Common myeloid progenitor, CD34-positive (primary cell): ENCODE measurements around the gene ZDHHC14.
A peak's percentile ranks its signal among the peaks of the same experiment; 100 is the strongest.

ENCODE experiments used
- CTCF ChIA-PET: fragments of 350-600 bp; sonication (Branson Sonifier 250); formaldehyde crosslinking; loops from one replicate; lab custom pipeline; 2021; ENCODE audit warnings: antibody characterized with exemption; lab: Charles Lee
- POLR2A ChIA-PET: fragments of 350-600 bp; sonication (Branson Sonifier 250); formaldehyde crosslinking; loops from one replicate; lab custom pipeline; 2021; ENCODE audit warnings: antibody characterized with exemption; lab: Charles Lee
- DNase-seq, 3 donors: peaks; one replicate each; pipeline versions ENCODE4 v3.0.0 to v3.0.0-alpha.2; 2013
- H3K27ac ChIP-seq, 2 experiments: 1 replicate in 1 of 2; 2 replicates in 1 of 2; pipeline ENCODE4 v1.7.0; 2013; ENCODE audit warnings: inconsistent platforms in 2 of 2, low read length in 2 of 2, mild to moderate bottlenecking in 2 of 2, low read depth in 1 of 2, moderate library complexity in 1 of 2; ENCODE audit not compliant: severe bottlenecking in 2 of 2, insufficient read depth in 1 of 2, poor library complexity in 1 of 2
- H3K27me3 ChIP-seq, 5 experiments: replicated peaks in 2 of 5; 1 replicate in 3 of 5; 2 replicates in 2 of 5; pipeline versions ENCODE4 v1.6.1 to v1.7.0; 2013; ENCODE audit warnings: low read length in 4 of 5, mild to moderate bottlenecking in 2 of 5, moderate library complexity in 2 of 5, inconsistent platforms in 1 of 5; ENCODE audit not compliant: insufficient read depth in 5 of 5, control insufficient read depth in 4 of 5
- H3K36me3 ChIP-seq, 4 experiments: 1 replicate in 2 of 4; 2 replicates in 2 of 4; pipeline versions ENCODE4 v1.6.1 to v1.7.0; 2013; ENCODE audit warnings: low read length in 3 of 4, control low read depth in 1 of 4, mild to moderate bottlenecking in 1 of 4; ENCODE audit not compliant: control insufficient read depth in 4 of 4, insufficient read depth in 4 of 4
- H3K4me1 ChIP-seq, 4 experiments: 1 replicate in 3 of 4; 2 replicates in 1 of 4; pipeline versions ENCODE4 v1.6.1 to v1.7.1; 2013; ENCODE audit warnings: low read length in 3 of 4, mild to moderate bottlenecking in 3 of 4, control low read depth in 1 of 4, inconsistent platforms in 1 of 4, moderate library complexity in 1 of 4; ENCODE audit not compliant: control insufficient read depth in 4 of 4, insufficient read depth in 4 of 4; ENCODE audit errors: control extremely low read depth in 1 of 4
- H3K4me3 ChIP-seq, 7 experiments: 1 replicate in 4 of 7; 2 replicates in 3 of 7; pipeline versions ENCODE4 v1.5.1 to v1.7.0; 2013; ENCODE audit warnings: mild to moderate bottlenecking in 7 of 7, low read length in 6 of 7, moderate library complexity in 6 of 7, inconsistent platforms in 2 of 7, low read depth in 2 of 7, control low read depth in 1 of 7; ENCODE audit not compliant: insufficient read depth in 4 of 7, control insufficient read depth in 1 of 7; ENCODE audit errors: extremely low read depth in 1 of 7
- H3K9me3 ChIP-seq, 5 experiments: 1 replicate in 4 of 5; 2 replicates in 1 of 5; pipeline versions ENCODE4 v1.6.1 to v1.7.1; 2013; ENCODE audit warnings: low read length in 4 of 5, mild to moderate bottlenecking in 2 of 5, inconsistent platforms in 1 of 5, low read depth in 1 of 5, moderate library complexity in 1 of 5; ENCODE audit not compliant: control insufficient read depth in 4 of 5, insufficient read depth in 2 of 5; ENCODE audit errors: control extremely low read depth in 1 of 5
- WGBS: methylation state at CpG from one replicate; pipeline ENCODE4 v1.1.5; 2013; ENCODE audit not compliant: insufficient coverage; 5-methylcytosine and 5-hydroxymethylcytosine counted together

ZDHHC14 gene

GRCh38 chr6:157656437-157656997, 275.5 kb downstream of the ZDHHC14 start:
- Histone ChIP-seq H3K4me3 (no peak overlapping the region), H3K9me3 (no peaks in the 10 kb centered on the region), H3K36me3 (peaks cover 0 to 8% (median 4%) of the 10 kb centered on the region in 4 experiments), H3K27me3 (no peaks in the 10 kb centered on the region), H3K27ac (no peak overlapping the region), H3K4me1 (peaks cover 0 to 7% (median 6%) of the 10 kb centered on the region in 4 experiments)
- ChIA-PET CTCF (interaction anchor here (1.3 to 7.2 kb wide), 3 partner anchors 11 to 56 kb away, joined by 3 to 63 read pairs (median 4); no protein-coding TSS in a partner anchor), POLR2A (no interaction called here)
- no peak for DNase-seq
- 100% methylated on average over 2 of the region's 7 CpGs for WGBS

GRCh38 chr6:157657754-157658153, 276.8 kb downstream of the ZDHHC14 start:
- ChIA-PET POLR2A (no interaction called here), CTCF (interaction anchor here (1.2 to 7.2 kb wide), 2 partner anchors 10 to 290 kb away, joined by 3 to 63 read pairs; no protein-coding TSS in a partner anchor)
- no peak overlapping the region for H3K4me3 ChIP-seq
- peaks cover 0 to 7% (median 6%) of the 10 kb centered on the region in 4 experiments for H3K4me1 ChIP-seq
- H3K36me3 ChIP-seq, result peaks cover 0 to 8% (median 4%) of the 10 kb centered on the region in 4 experiments
- no peak overlapping the region for H3K27ac ChIP-seq
- no peaks in the 10 kb centered on the region for H3K9me3 ChIP-seq
- no peaks in the 10 kb centered on the region for H3K27me3 ChIP-seq
- DNase-seq, result no peak
- 100% methylated on average over 3 of the region's 5 CpGs for WGBS

GRCh38 chr6:157658301-157658700, 277.3 kb downstream of the ZDHHC14 start:
- peaks cover 0 to 8% (median 5%) of the 10 kb centered on the region in 4 experiments for H3K36me3 ChIP-seq
- H3K4me1 ChIP-seq, result peaks cover 0 to 7% (median 6%) of the 10 kb centered on the region in 4 experiments
- no CpG with 5 or more reads among the region's 4 CpGs for WGBS
- no peak overlapping the region for H3K4me3 ChIP-seq
- H3K9me3 ChIP-seq, result no peaks in the 10 kb centered on the region
- H3K27ac ChIP-seq, result no peak overlapping the region
- DNase-seq, result no peak
- ChIA-PET POLR2A (no interaction called here), CTCF (interaction anchor here (1.2 to 7.2 kb wide), 2 partner anchors 10 to 289 kb away, joined by 3 to 63 read pairs; no protein-coding TSS in a partner anchor)
- H3K27me3 ChIP-seq, result no peaks in the 10 kb centered on the region

GRCh38 chr6:157659536-157660271, 278.7 kb downstream of the ZDHHC14 start:
- Histone ChIP-seq H3K27ac (no peak overlapping the region), H3K27me3 (no peaks in the 10 kb centered on the region), H3K4me1 (peaks cover 0 to 7% (median 6%) of the 10 kb centered on the region in 4 experiments), H3K4me3 (peak overlapping the region in 1 of 7 experiments; percentile 1), H3K9me3 (no peaks in the 10 kb centered on the region), H3K36me3 (peaks cover 0 to 8% (median 6%) of the 10 kb centered on the region in 4 experiments)
- 54% methylated on average over 13 of the region's 19 CpGs for whole genome bisulfite sequencing
- POLR2A ChIA-PET, result interaction anchor here (0.5 kb wide), 1 partner anchor 265 kb away, joined by 3 read pairs; no protein-coding TSS in a partner anchor
- CTCF ChIA-PET, result interaction anchor here (1.3 to 12.0 kb wide), 3 partner anchors 8 to 344 kb away, joined by 3 to 77 read pairs (median 63); no protein-coding TSS in a partner anchor
- DNase-seq, result peak in 2 of 3 donors; percentile 55 to 59

- Histone ChIP-seq H3K4me3 (no peak overlapping the region), H3K4me1 (peaks cover 0 to 7% (median 6%) of the 10 kb centered on the region in 4 experiments), H3K27ac (no peak overlapping the region), H3K27me3 (no peaks in the 10 kb centered on the region), H3K36me3 (peaks cover 0 to 6% (median 5%) of the 10 kb centered on the region in 4 experiments), H3K9me3 (no peaks in the 10 kb centered on the region)
- POLR2A ChIA-PET, result no interaction called here
- WGBS, result 100% methylated on average over 3 of the region's 5 CpGs
- CTCF ChIA-PET, result interaction anchor here (1.3 to 12.0 kb wide), 3 partner anchors 7 to 345 kb away, joined by 3 to 77 read pairs (median 63); no protein-coding TSS in a partner anchor
- DNase-seq, result no peak
Measured at GRCh38 chr6:157660414-157660813, 279.4 kb downstream of the ZDHHC14 start.

- Histone ChIP-seq H3K4me1 (peaks cover 0 to 11% (median 7%) of the 10 kb centered on the region in 4 experiments), H3K27ac (no peak overlapping the region), H3K36me3 (peaks cover 0 to 6% (median 5%) of the 10 kb centered on the region in 4 experiments), H3K4me3 (no peak overlapping the region), H3K9me3 (no peaks in the 10 kb centered on the region), H3K27me3 (no peaks in the 10 kb centered on the region)
- DNase-seq, result no peak
- WGBS, result 100% methylated on average over 3 of the region's 3 CpGs
- CTCF ChIA-PET, result interaction anchor here (0.8 to 12.0 kb wide), 2 partner anchors 15 to 25 kb away, joined by 3 to 77 read pairs; no protein-coding TSS in a partner anchor
- POLR2A ChIA-PET, result no interaction called here
Measured at GRCh38 chr6:157661652-157662051, 280.7 kb downstream of the ZDHHC14 start.
